DND-41 (cell line): ENCODE data around the gene SAMD5.
"Not testable (repeated sequence)": the region's sequence is repeated elsewhere in the genome, so short reads cannot be mapped to it uniquely, and the experiment has no call there.

Source experiments
- ATAC-seq: fragments of 200-7000 bp; cut with Tn5 transposase; 3 replicates; pipeline ENCODE4 v1.9.1; 2021; ENCODE audit warnings: low read depth; ENCODE audit not compliant: insufficient read depth
- DNase-seq: peaks from one replicate; pipeline ENCODE4 v3.0.0-alpha.2; 2020
- H2AFZ ChIP-seq: 2 replicates; pipeline ENCODE4 v1.6.0; 2012; ENCODE audit warnings: low read depth, low read length
- H3K27ac ChIP-seq: 2 replicates; pipeline ENCODE4 v1.5.1; 2012; ENCODE audit warnings: low read length, inconsistent platforms
- H3K27me3 ChIP-seq: fragments of 200-600 bp; sonication (generic); 2 replicates; pipeline ENCODE4 v1.6.0; 2012; ENCODE audit warnings: low read length, mild to moderate bottlenecking, inconsistent platforms; ENCODE audit not compliant: insufficient read depth, poor library complexity
- H3K36me3 ChIP-seq: 2 replicates; pipeline ENCODE4 v1.5.1; 2012; ENCODE audit warnings: low read length, inconsistent platforms; ENCODE audit not compliant: insufficient read depth
- H3K4me1 ChIP-seq: 2 replicates; pipeline ENCODE4 v1.5.1; 2012; ENCODE audit warnings: mild to moderate bottlenecking, low read length; ENCODE audit not compliant: insufficient read depth
- H3K4me2 ChIP-seq: 2 replicates; pipeline ENCODE4 v1.6.0; 2012; ENCODE audit warnings: mild to moderate bottlenecking, moderate library complexity, low read length, inconsistent platforms; ENCODE audit not compliant: insufficient read depth
- H3K4me3 ChIP-seq, 2 experiments: fragments of 200-600 bp in 1 of 2; shearing (Covaris generic) in 1 of 2; 2 replicates each; pipeline ENCODE4 v1.5.1; 2012 to 2016; ENCODE audit warnings: inconsistent platforms in 2 of 2, low read length in 2 of 2, mild to moderate bottlenecking in 2 of 2, low read depth in 1 of 2, moderate library complexity in 1 of 2
- H3K79me2 ChIP-seq: 2 replicates; pipeline ENCODE4 v1.6.0; 2012; ENCODE audit warnings: low read length, inconsistent platforms; ENCODE audit not compliant: insufficient read depth
- H3K9ac ChIP-seq: 2 replicates; pipeline ENCODE4 v1.6.0; 2012; ENCODE audit warnings: low read depth, mild to moderate bottlenecking, inconsistent platforms, low read length, moderate library complexity
- H3K9me3 ChIP-seq: 2 replicates; pipeline ENCODE4 v1.5.1; 2012; ENCODE audit warnings: low read length, moderate library complexity, mild to moderate bottlenecking, inconsistent platforms; ENCODE audit not compliant: insufficient read depth, severe bottlenecking
- H4K20me1 ChIP-seq: 2 replicates; pipeline ENCODE4 v1.6.0; 2012; ENCODE audit warnings: low read length; ENCODE audit not compliant: insufficient read depth
- EZH2 ChIP-seq: IDR thresholded peaks from 3 replicates; pipeline ENCODE4 v1.6.1; 2012; ENCODE audit warnings: borderline replicate concordance, low read depth, mild to moderate bottlenecking, moderate library complexity, low read length, inconsistent platforms; ENCODE audit not compliant: severe bottlenecking
- TF ChIP-seq, protein P1 (sequence below): IDR thresholded peaks from 2 replicates; pipeline ENCODE4 v1.5.1; 2012; ENCODE audit warnings: borderline replicate concordance, low read length, moderate library complexity, mild to moderate bottlenecking; ENCODE audit not compliant: poor library complexity, severe bottlenecking; ENCODE audit errors: extremely low read depth

SAMD5 gene

DNA sequence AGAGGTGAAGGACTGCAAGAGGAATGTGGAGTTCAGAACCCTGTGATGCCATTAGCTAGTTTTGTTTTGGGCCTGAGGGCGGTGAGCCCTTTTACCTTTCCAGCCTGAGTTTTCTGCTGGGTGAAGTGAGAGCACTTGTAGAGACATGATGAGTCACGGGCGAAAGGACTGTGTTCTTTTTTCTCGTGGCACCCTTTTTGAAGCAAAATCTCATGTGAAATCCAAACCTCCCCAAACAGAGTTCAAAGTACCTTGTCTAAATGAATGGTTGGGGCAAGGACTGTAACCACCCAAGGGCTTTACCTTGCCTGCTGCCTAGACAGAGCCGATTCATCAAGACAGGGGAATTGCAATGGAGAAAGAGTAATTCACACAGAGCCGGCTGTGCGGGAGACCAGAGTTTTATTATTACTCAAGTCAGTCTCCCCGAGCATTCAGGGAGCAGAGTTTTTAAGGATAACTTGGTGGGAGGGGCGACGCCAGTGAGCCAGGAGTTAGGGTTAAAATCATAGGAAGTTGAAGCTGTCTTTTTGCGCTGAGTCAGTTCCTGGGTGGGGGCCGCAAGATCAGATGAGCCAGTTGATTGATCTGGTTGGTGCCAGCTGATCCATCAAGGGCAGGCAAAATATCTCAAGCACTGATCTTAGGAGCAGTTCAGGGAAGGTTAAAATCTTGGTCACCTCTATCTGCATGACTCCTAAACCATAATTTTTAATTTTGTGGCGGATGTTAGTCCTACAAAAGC is 25.8 kb downstream of the SAMD5 start:
- Histone ChIP-seq H3K36me3 (no peaks in the 10 kb centered on the region), H3K4me2 (no peak overlapping the region), H3K27me3 (peaks cover 8% of the 10 kb centered on the region), H4K20me1 (no peaks in the 10 kb centered on the region), H2AFZ (no peak overlapping the region), H3K79me2 (no peaks in the 10 kb centered on the region), H3K4me3 (no peak overlapping the region), H3K27ac (no peak overlapping the region), H3K9ac (no peak overlapping the region), H3K4me1 (peaks cover 6% of the 10 kb centered on the region; the same call in 1 of the 2 replicates), H3K9me3 (no peaks in the 10 kb centered on the region)
- ATAC-seq = no peak
- TF ChIP-seq, protein P1, sequence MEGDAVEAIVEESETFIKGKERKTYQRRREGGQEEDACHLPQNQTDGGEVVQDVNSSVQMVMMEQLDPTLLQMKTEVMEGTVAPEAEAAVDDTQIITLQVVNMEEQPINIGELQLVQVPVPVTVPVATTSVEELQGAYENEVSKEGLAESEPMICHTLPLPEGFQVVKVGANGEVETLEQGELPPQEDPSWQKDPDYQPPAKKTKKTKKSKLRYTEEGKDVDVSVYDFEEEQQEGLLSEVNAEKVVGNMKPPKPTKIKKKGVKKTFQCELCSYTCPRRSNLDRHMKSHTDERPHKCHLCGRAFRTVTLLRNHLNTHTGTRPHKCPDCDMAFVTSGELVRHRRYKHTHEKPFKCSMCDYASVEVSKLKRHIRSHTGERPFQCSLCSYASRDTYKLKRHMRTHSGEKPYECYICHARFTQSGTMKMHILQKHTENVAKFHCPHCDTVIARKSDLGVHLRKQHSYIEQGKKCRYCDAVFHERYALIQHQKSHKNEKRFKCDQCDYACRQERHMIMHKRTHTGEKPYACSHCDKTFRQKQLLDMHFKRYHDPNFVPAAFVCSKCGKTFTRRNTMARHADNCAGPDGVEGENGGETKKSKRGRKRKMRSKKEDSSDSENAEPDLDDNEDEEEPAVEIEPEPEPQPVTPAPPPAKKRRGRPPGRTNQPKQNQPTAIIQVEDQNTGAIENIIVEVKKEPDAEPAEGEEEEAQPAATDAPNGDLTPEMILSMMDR = no peak
- no peak for TF ChIP-seq EZH2
- DNase-seq = no peak

DNA sequence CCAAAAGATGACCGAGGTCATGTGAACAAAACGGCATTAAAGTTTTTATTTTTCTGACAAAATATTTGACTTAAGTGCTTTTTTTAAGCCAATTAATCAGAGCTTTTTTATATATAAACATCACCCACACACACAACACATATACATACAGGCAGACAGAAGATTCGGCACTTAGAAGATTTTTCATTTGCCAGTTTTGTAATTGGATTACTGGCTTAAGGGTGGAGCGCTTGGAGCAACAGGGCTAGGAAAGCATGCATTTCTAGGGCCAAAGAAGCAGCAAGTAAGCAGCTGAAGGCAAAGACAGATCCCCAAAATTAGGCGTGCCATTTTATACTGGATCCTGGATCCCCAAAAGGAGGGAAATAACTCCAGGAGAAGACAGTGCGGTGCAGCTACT is 30.3 kb downstream of the SAMD5 start:
- H2AFZ ChIP-seq = no peak overlapping the region
- H3K27ac ChIP-seq = no peak overlapping the region
- no peaks in the 10 kb centered on the region for H3K79me2 ChIP-seq
- H3K4me3 ChIP-seq = no peak overlapping the region
- no peak for ATAC-seq
- no peak overlapping the region for H3K9ac ChIP-seq
- no peak for DNase-seq
- H3K4me1 ChIP-seq = no peaks in the 10 kb centered on the region
- H3K4me2 ChIP-seq = no peak overlapping the region
- no peaks in the 10 kb centered on the region for H4K20me1 ChIP-seq
- no peaks in the 10 kb centered on the region for H3K27me3 ChIP-seq
- no peaks in the 10 kb centered on the region for H3K36me3 ChIP-seq
- peaks cover 4% of the 10 kb centered on the region for H3K9me3 ChIP-seq
- TF ChIP-seq, protein P1 = no peak
- TF ChIP-seq EZH2 = no peak

DNA sequence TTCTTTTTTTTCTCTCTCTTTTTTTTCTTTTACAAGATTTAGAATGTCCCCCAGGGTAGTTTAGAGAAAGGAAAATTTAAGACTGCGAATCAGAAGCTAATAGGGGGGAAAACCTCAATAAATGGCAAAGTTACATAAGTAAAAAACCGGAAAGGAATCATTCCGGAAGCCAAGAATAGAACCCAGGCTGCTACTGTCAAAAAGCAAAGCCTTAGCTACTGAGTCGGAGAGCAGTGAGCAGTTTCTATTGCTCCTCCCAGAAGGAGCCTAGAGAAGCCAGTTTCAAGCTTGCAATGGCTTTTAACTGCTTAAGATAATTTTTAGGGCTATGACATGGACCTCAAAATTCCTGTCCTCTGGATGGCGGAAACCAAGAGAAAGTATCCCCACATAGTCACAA is 31.6 kb downstream of the SAMD5 start:
- Histone ChIP-seq H3K4me2 (no peak overlapping the region), H3K4me1 (no peaks in the 10 kb centered on the region), H3K9me3 (peaks cover 4% of the 10 kb centered on the region), H3K4me3 (no peak overlapping the region), H4K20me1 (no peaks in the 10 kb centered on the region), H2AFZ (no peak overlapping the region), H3K79me2 (no peaks in the 10 kb centered on the region), H3K27ac (no peak overlapping the region), H3K9ac (no peak overlapping the region), H3K36me3 (no peaks in the 10 kb centered on the region), H3K27me3 (no peaks in the 10 kb centered on the region)
- no peak for ATAC-seq
- DNase-seq = no peak
- TF ChIP-seq, protein P1 = no peak
- no peak for TF ChIP-seq EZH2

DNA sequence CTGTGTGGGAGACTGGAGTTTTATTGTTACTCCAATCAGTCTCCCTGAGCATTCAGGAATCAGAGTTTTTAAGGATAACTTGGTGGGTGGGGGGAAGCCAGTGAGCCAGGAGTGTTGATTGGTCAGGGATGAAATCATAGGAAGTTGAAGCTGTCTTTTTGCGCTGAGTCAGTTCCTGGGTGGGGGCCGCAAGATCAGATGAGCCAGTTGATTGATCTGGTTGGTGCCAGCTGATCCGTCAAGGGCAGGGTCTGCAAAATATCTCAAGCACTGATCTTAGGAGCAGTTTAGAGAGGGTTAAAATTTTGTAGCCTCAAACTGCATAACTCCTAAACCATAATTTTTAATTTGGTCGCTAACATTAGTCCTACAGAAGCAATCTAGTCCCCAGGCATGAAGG is 33.9 kb downstream of the SAMD5 start:
- not testable (repeated sequence) for H3K27ac ChIP-seq, H3K27me3 ChIP-seq, H3K9ac ChIP-seq, H3K4me3 ChIP-seq, H4K20me1 ChIP-seq, H3K4me2 ChIP-seq, H3K4me1 ChIP-seq, H3K79me2 ChIP-seq, DNase-seq, H3K36me3 ChIP-seq, H2AFZ ChIP-seq, H3K9me3 ChIP-seq, ATAC-seq
